A172 (cell line): ENCODE measurements around the gene ABCA6. TPM values are rescaled to one million over a fixed set of nuclear protein-coding genes. Genes with fewer than 3 reads are reported as not detected.
"Not testable (repeated sequence)": the region's sequence is repeated elsewhere in the genome, so short reads cannot be mapped to it uniquely, and the experiment has no call there.

Source experiments
- DNase-seq: peaks from one replicate; pipeline ENCODE4 v3.0.0-alpha.2; 2015; ENCODE audit warnings: low spot score
- total RNA-seq: library from RNA; depleted of rRNA; stranded (reverse); fragments of >200 nt; shearing (Covaris generic); gene quantifications from 2 replicates; pipeline ENCODE4 v1.2.3, GENCODE V29; 2014; rRNA removed

The ABCA6 gene, protein sequence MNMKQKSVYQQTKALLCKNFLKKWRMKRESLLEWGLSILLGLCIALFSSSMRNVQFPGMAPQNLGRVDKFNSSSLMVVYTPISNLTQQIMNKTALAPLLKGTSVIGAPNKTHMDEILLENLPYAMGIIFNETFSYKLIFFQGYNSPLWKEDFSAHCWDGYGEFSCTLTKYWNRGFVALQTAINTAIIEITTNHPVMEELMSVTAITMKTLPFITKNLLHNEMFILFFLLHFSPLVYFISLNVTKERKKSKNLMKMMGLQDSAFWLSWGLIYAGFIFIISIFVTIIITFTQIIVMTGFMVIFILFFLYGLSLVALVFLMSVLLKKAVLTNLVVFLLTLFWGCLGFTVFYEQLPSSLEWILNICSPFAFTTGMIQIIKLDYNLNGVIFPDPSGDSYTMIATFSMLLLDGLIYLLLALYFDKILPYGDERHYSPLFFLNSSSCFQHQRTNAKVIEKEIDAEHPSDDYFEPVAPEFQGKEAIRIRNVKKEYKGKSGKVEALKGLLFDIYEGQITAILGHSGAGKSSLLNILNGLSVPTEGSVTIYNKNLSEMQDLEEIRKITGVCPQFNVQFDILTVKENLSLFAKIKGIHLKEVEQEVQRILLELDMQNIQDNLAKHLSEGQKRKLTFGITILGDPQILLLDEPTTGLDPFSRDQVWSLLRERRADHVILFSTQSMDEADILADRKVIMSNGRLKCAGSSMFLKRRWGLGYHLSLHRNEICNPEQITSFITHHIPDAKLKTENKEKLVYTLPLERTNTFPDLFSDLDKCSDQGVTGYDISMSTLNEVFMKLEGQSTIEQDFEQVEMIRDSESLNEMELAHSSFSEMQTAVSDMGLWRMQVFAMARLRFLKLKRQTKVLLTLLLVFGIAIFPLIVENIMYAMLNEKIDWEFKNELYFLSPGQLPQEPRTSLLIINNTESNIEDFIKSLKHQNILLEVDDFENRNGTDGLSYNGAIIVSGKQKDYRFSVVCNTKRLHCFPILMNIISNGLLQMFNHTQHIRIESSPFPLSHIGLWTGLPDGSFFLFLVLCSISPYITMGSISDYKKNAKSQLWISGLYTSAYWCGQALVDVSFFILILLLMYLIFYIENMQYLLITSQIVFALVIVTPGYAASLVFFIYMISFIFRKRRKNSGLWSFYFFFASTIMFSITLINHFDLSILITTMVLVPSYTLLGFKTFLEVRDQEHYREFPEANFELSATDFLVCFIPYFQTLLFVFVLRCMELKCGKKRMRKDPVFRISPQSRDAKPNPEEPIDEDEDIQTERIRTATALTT (N-terminal part only)
- 0.34 TPM in 1 of 2 replicates, not detected in the other for total RNA-seq

DNA sequence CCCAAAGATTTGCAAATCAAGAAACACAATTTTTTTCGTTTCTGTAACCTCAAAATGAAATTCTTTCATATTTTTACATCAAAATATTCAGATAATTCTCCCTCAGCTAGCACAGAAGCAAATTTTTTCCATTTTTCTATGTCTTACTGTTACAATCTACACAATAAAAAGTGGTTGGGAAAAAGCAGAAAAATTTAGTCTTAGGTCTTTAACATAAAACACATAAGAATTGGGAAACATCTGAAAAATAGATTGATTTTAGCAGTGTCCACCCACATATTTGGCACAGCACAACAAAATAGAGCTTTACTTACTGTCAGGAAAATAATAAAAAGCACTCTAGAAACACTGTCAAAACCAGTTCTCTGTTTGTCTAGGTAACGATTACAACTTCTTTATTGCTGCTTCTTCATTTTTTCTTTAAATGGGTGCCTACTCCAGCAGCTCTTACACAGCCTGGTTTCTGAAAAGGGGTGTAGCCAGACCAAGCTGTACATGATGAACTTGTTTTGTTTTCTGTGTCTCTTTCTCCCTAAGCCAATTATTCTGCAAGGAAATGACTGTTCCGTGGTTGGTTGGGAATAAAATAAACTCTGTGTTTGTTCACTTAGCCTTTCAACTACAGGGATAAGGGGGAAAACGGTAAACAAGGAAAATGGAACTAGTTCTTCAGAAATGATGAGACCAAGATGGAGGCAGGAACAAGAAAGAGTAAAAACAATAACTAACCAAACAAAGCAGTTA, at the start of gene ABCA6:
ABCA6 (minus strand) TSS at position 465 of the 744 bp plus-strand sequence. CDS start 1,192 bp downstream, outside the sequence.
- DNase-seq = peak; percentile 9

DNA sequence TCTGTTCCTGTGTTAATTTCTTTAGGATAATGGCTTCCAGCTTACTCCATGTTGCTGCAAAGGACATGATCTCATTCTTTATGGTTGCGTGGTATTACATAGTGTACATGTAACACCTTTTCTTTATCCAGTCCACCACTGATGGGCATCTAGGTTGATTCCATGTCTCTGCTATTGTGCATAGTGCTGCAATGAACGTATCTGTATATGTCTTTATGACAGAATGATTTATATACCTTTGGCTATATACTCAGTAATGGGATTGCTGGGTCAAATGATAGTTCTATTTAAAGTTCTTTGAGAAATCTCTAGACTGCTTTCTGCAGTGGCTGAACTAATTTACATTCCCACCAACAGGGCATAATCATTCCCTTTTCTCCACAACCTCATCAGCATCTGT, 47.1 kb upstream of the ABCA6 start:
- DNase-seq = no peak

DNA sequence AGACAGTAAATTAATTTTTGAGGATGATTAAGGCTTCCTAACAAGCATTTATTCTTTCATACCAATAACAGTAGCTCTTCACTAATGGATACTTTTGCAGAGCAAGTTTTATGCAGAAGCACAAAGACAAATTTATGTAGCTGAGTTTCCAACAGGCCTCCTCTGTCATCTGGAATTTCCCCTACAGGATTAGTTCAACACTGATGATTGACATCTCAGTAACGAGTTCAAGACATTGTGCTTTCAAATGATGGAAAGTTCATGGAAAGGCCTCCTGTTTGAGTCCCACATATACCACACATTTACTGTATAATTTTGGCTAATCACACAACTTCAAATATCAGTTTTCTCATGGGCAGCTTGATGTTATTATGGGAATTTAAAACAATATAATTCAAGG, 46.4 kb upstream of the ABCA6 start:
- DNase-seq = no peak

DNA sequence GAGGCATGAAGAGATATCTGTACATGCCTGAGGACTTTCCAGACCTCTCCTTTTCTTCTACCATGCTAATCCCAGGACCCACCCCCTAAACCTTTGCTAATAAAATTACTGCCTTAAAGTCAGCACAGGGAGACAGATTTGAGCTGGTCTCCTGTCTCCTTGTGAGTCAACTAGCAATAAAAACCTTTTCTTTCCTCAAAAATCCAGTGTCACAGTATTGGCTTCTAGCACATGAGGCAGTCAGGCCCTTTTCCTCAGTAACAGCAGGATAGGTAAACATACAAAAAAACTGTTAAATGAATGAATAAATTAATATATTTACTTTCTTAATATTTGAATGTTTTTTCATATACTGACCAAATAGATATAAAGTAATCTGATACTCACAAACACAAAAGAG, 45.6 kb upstream of the ABCA6 start:
- DNase-seq = no peak

DNA sequence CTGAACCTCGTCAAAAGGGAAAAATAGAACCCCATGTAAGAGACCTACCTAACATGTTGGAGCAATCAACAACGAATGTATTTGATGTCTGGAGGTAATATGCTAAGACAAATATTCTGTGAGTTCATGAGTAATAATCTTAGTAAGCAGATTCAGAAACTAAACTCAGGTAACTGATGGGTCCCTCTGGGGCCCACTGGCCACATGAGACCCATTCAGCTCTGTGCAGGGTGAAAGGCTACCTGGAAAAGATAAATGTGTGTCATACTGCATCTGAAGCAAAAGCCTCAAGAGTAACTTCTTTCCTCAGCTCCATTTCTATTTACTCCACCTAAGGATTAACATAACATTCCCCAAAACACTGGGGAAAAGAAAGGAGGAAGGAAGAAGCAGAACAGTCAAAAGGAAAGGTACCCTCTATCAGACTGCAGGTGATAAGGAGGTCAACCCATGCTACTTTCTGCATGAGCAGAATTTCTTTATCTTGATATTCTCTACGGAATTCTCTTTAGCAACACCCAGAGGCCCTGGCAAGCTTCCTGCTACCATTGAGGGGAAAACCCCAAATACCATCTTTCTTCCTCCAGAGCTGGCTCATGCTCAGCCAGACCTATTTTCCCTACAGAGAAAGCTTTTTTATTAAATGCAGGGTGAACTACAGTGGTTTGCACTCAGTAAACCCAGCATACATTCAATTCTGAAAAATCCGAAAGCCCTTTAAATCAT, 37.7 kb upstream of the ABCA6 start:
- DNase-seq = peak; percentile 69

DNA sequence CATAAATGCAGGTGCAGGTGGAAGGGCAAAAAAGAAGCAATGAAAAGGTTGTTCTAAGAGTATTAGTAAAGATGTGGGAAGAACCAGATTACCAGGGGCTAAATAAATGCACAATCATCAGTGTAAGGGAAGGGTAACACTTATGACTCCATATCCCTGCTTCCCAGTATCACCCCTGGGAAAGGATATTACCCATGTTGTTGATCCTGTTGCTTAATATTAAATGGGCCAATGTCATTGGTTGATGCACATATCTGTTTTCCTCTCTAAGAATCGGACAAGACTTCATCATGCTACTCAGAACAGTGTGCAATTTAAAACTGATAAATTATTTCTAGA, 34.7 kb upstream of the ABCA6 start:
- no peak for DNase-seq

DNA sequence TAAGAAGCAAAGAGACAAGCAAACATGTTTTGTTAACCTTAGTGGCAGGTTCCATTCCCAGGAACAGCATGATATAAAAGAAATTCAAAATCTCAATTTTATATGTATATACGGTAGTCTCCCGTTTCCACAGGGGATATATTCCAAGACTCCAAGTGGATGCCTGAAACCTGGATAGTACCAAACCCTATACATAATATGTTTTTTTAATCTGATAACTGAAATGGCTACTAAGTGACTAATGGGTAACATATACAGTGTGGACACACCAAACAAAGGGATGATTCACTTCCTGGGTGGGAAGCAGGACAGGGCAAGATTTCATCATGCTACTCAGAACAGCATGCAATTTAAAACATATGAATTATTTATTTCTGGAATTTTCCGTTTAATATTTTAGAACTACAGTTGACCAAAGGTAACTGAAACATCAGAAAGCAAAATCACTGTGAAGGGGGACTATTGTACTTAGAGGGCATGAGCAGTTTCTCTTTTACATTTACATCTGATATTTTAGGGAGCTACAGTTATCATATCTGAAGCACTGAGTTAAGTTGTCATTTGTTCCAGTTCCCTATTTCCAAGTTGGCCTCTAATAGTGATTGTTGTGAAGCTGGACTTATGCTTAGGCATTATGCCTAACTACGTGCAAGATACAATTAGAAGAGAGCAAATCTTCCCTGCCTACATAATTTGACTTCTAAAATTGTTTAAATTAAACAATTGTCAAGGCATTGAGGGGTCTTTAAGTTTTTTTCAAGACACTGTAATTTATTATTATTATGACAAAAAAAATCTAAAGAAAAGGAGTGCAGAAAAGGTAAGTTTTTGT, 34.1 kb upstream of the ABCA6 start:
- DNase-seq = peak; percentile 92

DNA sequence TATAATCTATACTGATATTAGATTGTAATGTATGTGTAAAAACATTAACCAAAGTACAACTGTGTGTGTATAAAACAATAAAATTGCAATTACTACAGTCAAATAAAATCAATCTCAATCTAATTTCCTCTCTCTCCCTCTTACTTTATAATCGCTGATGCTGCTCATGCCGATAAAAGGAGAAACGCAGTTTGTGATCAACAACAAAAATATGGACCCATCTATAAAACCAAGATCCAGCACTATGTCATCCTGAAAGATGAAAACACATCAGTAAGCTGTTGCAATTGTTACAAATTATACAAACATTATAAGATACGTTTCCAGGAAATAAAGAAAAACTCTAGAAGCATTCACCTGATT, 33.5 kb upstream of the ABCA6 start:
- DNase-seq = no peak

DNA sequence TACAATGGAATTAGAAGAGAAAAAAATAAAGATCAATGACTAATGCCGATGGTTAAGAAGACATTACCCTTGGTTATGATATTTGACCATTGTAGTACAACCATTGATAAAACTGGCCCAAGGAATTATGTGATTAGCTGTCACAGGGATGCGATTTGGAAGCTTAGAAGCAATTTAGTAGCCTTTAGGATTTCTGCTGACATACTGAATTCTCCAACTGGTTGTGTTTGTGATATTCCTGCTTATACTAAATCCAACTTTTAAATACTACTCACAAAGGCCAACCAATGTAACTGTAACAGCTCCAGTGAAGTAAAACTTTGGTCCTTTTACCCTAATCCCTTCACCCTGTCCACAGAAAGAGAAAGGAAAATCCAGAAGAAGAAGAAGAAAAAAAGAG, 31.4 kb upstream of the ABCA6 start:
- no peak for DNase-seq

DNA sequence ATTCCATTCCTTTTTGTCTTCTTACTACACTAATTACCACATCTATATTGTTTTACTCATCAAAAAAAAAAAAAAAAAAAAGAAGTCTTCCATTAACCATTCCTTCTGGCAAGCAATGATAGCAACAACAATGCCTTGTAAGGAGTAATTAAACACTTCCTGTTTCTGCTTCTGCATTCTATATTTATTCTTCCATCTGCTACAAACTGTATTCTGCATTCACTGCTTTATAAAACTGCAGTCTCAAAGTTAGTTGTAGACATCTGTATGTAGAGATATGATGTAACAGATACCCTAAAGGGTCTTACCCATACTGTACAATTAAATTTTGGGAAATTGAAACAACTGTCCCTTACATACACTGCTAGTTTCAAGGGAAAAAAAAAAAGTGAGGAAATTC, 28.7 kb upstream of the ABCA6 start:
- DNase-seq = no peak

DNA sequence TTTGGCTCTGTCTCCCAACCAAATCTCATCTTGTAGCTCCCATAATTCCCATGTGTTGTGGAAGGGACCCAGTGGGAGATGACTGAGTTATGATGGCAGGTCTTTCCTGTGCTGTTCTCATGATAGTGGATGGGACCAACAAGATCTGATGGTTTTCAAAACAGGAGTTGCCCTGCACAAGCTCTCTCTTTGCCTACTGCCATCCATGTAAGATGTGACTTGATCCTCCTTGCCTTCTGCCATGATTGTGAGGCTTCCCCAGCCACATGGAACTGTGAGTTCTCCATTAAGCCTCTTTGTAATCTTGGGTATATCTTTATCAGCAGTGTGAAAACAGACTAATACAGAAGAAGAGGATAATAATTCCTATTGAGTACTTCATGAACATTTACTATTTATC, 26.9 kb upstream of the ABCA6 start:
- not testable (repeated sequence) for DNase-seq

DNA sequence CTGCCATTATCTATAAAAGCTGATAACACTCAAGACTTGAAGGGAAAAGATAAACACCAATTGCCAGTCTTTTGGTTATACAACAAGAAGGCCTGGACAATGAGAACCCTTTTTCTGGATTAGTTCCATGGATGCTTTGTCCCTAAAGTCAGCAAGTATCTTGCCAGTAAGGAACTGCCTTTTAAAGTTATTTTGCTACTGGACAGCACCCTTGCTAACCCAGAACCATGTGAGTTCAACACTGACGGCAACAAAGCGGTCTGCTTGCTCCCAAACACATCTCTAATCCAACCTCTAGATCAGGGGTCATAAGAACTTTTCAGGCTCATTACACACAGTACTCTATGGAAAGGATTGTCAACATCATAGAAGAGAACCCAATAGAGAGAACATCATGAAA, 25.3 kb upstream of the ABCA6 start:
- no peak for DNase-seq

DNA sequence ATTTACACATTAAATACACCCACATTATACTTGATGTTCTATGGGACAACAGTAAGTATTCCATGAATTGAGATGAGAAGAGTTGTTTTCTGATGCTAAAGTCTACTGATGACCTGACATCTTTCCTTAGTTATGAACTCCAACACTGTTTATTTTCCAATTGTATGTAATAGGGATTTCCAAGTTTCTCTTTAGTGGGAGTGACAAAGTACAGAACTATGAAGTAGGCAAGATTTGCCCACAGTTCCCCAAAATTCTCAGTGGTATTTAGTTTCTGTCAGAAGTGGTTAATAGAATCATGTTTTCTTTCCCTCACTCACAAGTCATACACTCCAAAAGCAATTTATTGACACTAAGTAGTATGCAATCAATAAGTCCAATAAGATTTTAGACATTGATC, 22.5 kb upstream of the ABCA6 start:
- no peak for DNase-seq

DNA sequence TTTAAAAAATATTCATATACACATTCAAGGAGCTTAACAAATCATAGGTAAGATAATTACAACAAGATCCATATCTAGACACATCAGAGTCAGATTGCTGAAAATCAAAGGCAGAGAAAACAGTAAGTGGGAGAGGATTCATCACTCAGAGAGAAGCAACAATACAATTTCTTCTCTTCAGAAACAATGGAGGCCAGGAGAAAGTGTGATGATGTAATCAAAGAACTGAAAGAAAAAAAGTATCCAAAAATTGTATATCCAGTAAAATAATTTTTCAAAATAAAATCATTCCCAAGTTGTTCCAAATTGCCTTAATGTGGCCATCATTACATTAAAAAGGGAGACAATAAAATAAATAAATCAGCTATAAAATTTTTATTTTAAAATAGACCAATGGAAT, 17.7 kb upstream of the ABCA6 start:
- no peak for DNase-seq

DNA sequence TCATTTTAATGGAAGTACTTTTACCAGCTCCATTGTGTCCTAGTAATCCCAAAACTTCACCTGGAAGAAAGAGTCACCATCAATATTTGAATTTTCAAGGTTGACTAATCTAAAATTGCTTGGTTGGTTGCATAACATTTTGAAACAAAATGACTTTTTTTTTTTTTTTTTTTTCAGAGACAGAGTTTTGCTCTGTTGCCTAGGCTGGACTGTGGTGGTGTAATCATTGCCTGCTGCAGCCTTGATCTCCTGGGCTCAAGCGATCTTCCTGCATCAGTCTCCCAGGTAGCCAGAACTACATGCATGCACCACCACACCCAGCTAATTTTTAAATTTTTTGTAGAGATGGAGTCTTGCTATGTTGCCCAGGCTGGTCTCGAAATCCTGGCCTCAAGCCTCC, 12.6 kb upstream of the ABCA6 start:
- no peak for DNase-seq

DNA sequence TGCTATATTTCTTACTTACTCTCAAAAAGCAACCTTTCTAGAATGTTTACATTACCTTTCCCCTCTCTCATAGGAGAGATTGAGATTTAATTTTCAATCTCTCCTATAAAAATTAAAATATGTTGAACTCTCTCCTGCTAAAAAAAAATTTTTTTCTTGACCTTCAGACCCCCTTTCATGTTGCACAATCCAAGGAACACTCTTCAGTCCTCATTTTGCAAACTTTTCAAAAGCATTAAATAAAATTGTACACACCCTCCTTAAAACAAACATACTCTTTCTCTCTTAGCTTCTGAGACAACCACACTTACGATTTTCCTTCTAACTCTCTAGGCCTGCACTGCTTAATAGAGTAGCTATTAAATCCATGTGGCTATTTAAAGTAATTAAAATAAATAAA, 8.6 kb upstream of the ABCA6 start:
- DNase-seq = no peak

DNA sequence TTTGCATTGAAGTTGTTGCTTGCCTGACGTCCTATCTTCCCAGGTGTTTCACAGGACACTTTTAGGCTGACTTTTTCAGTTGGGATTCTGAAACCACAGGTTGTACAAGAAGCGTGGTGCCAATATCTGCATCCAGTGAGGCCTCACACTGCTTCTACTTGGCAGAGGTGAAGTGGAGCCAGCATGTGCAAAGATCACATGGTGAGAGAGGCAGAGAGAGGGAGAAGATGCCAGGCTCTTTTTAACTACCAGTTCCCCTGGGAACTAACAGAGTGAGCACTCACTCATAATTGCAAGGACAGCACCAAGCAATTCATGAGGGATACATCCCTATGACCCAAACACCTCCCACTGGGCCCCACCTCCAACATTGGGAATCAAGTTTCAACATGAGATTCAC, 5.8 kb upstream of the ABCA6 start:
- DNase-seq = no peak

DNA sequence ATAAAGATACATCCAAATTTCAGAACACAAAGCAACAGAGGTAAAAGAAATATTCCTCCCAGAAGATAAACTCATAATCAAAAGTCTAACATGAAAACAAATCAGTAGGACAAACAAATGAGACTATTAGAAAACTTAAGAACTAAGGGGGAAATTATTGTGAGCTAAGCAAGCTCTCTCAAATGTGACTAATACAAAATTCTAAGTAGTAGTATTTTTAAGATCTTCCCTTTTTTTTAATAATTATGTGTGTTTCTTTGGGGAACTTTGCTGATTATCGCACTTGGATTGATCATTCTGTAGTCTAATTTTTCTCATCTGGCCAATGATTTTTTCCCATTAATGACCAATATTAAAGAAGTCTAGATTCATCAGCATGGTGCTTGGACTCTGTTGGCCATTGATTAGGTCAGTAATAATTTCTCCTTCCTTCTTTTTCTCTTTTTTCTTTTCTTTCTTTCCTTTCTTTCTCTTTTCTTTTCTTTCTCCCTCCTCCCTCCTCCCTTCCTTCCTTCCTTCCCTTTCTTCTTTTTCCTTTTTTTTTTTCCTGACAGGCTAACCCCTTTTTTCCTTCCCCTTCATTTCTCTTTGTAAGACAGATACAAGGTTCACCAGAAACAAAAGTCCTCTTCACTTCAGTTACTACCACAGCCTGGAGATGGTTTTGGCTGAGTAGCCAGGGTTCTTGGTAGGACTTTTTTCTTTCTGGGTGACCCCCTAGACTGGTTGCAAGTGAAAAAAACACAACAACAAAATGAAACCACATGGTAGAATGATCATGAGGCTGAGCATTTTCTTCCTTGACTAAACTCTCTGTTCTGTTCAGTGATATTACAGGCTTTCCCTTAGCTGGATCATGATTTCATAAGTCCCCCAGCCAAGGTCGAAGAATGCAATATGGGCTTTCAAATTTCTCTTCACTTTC, 2.9 kb upstream of the ABCA6 start:
- DNase-seq = no peak

DNA sequence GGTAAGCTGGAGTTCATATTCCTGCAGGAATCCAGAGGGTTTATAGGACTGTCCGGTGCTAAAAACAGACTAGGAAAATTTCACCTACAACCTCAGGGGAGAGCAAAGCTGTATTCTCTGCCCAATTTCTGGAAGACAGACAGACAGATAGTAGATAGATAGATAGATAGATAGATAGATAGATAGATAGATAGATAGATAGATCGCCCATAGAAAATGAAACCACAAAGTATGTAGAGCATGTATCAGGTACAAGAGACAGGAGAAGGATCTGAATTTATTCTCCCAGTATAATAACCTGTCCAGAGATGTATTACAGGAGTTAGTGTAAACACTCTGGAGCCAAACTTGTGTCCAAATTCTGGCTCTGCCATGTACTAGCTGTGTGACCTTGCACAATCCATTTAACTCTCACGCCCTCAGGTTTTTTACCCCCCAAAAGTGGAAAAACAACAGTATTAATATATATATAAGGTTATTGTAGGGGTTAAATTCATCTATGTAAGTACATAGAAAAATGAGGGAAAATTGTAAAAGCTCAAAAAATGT, 2.1 kb upstream of the ABCA6 start:
- DNase-seq = no peak
